ENCODE data around the gene SH3RF2. TPM values are rescaled to one million over a fixed set of nuclear protein-coding genes. Genes with fewer than 3 reads are reported as not detected.
"Not testable (repeated sequence)": the region's sequence is repeated elsewhere in the genome, so short reads cannot be mapped to it uniquely, and the experiment has no call there.

The SH3RF2 gene
- total and polyA plus RNA-seq, 4 experiments from 2014 or later: not detected

DNA sequence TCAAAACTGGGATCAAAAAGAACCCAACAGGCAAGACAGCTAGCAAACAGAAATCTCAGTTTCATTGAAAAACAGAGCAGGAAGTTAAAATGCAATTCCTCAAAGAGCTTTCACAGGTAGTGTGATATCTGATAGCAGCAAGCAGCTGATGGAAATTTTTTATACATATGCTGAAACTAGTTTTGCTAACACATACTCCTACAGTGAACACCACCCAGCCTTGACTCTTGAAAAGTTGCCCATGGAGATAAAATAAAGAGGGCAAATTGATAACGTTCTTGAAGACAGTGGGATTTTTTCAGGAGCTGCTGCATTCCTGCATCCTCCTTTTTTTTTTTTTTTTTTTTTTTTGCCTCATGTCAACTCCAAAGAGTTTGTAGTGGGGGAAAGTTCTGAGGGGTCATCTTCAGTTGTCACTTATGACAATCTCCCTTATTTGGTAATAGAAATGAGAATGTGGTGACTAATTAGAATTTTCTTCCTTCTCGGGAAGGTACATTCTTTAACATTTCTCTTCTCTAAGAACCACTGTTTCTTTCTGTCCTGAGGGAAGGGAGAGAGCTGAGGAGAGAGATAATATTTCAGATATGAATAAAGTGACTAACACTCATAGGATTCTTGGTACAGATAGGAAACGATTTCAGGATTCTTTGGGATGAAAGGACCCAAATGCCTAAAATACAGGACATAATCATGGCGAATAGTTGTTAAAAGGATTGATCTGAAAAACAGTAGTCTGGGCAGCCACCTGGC, 24.6 kb downstream of the SH3RF2 start:
- DNase-seq: no peak
- no peaks in the 10 kb centered on the region for H3K36me3 Mint-ChIP-seq
- Histone ChIP-seq H3K27ac (ENCODE audit: low read depth, low read length) (no peak overlapping the region), H3K36me3 (ENCODE audit: insufficient read depth, low read length) (no peaks in the 10 kb centered on the region), H3K4me1 (ENCODE audit: insufficient read depth, low read length) (no peaks in the 10 kb centered on the region), H3K9me3 (ENCODE audit: control insufficient read depth in 1 of 2, low read length in 2 of 2) (no peaks in the 10 kb centered on the region), H3K4me3 (ENCODE audit: low read length in 2 of 2) (no peak overlapping the region), H3K27me3 (ENCODE audit: insufficient read depth, low read length) (no peaks in the 10 kb centered on the region)
- ChIA-PET CTCF (ENCODE audit: partially characterized antibody) (no interaction called here), POLR2A (ENCODE audit: partially characterized antibody) (no interaction called here)
- peaks cover 0 to 3% (median 0%) of the 10 kb centered on the region in 8 donors for H3K9me3 Mint-ChIP-seq
- H3K27ac Mint-ChIP-seq: no peak overlapping the region
- no peaks in the 10 kb centered on the region for H3K27me3 Mint-ChIP-seq
- H3K4me1 Mint-ChIP-seq: no peaks in the 10 kb centered on the region
- no peak overlapping the region for H3K4me3 Mint-ChIP-seq
- intact Hi-C loops (cut with micrococcal nuclease): no loop called here

DNA sequence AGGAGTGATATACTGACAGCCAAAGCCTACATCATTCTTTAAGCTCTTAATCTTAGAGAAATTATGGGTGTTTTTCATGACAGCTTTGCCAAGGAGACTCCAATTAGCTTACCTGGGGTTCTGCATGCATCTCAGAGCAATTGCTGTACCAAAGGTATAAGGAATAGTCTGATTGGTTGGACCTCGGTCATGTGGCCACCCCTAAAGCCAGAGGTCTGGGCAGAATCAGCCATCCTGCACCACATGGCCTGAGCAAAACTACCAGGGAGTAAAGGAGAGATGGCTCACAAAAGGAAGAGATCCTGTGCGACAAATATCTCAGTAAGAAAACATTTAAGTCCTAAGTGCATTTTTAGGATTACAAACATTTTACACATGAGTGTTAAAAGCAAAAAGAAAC, 25.6 kb downstream of the SH3RF2 start:
- intact Hi-C loops (cut with micrococcal nuclease): no loop called here
- Histone ChIP-seq H3K4me3 (ENCODE audit: low read length in 2 of 2) (no peak overlapping the region), H3K36me3 (ENCODE audit: insufficient read depth, low read length) (no peaks in the 10 kb centered on the region), H3K9me3 (ENCODE audit: control insufficient read depth in 1 of 2, low read length in 2 of 2) (no peaks in the 10 kb centered on the region), H3K27me3 (ENCODE audit: insufficient read depth, low read length) (no peaks in the 10 kb centered on the region), H3K4me1 (ENCODE audit: insufficient read depth, low read length) (no peaks in the 10 kb centered on the region), H3K27ac (ENCODE audit: low read depth, low read length) (no peak overlapping the region)
- CTCF ChIA-PET (ENCODE audit: partially characterized antibody): no interaction called here
- POLR2A ChIA-PET (ENCODE audit: partially characterized antibody): no interaction called here
- Mint-ChIP-seq H3K4me3 (no peak overlapping the region), H3K27ac (no peak overlapping the region), H3K36me3 (no peaks in the 10 kb centered on the region), H3K4me1 (no peaks in the 10 kb centered on the region), H3K9me3 (peaks cover 0 to 3% (median 0%) of the 10 kb centered on the region in 8 donors), H3K27me3 (no peaks in the 10 kb centered on the region)
- no peak for DNase-seq

- DNase-seq; H3K4me1 ChIP-seq (ENCODE audit: insufficient read depth, low read length); H3K27ac ChIP-seq (ENCODE audit: low read depth, low read length); CTCF ChIA-PET (ENCODE audit: partially characterized antibody); intact Hi-C loops (cut with micrococcal nuclease); H3K27me3 ChIP-seq (ENCODE audit: insufficient read depth, low read length); H3K9me3 ChIP-seq (ENCODE audit: control insufficient read depth in 1 of 2, low read length in 2 of 2); H3K4me3 ChIP-seq (ENCODE audit: low read length in 2 of 2); H3K36me3 ChIP-seq (ENCODE audit: insufficient read depth, low read length); POLR2A ChIA-PET (ENCODE audit: partially characterized antibody); H3K4me3 Mint-ChIP-seq; H3K36me3 Mint-ChIP-seq; H3K4me1 Mint-ChIP-seq; H3K27me3 Mint-ChIP-seq; H3K27ac Mint-ChIP-seq; H3K9me3 Mint-ChIP-seq: not testable (repeated sequence)
Observed at GRCh38 chr5:145964008-145964407, 27.6 kb downstream of the SH3RF2 start.

GRCh38 chr5:145965804-145966203, 29.4 kb downstream of the SH3RF2 start:
- no peaks in the 10 kb centered on the region for H3K36me3 ChIP-seq (ENCODE audit: insufficient read depth, low read length)
- Mint-ChIP-seq H3K4me1 (no peaks in the 10 kb centered on the region), H3K36me3 (no peaks in the 10 kb centered on the region), H3K9me3 (peaks cover 0 to 3% (median 0%) of the 10 kb centered on the region in 8 donors), H3K27me3 (no peaks in the 10 kb centered on the region), H3K4me3 (no peak overlapping the region), H3K27ac (no peak overlapping the region)
- H3K27me3 ChIP-seq (ENCODE audit: insufficient read depth, low read length): no peaks in the 10 kb centered on the region
- no peak for DNase-seq
- no peak overlapping the region for H3K27ac ChIP-seq (ENCODE audit: low read depth, low read length)
- intact Hi-C loops (cut with micrococcal nuclease): no loop called here
- CTCF ChIA-PET (ENCODE audit: partially characterized antibody): no interaction called here
- H3K4me3 ChIP-seq (ENCODE audit: low read length in 2 of 2): no peak overlapping the region
- no peaks in the 10 kb centered on the region for H3K9me3 ChIP-seq (ENCODE audit: control insufficient read depth in 1 of 2, low read length in 2 of 2)
- no peaks in the 10 kb centered on the region for H3K4me1 ChIP-seq (ENCODE audit: insufficient read depth, low read length)
- POLR2A ChIA-PET (ENCODE audit: partially characterized antibody): no interaction called here

- H3K27ac ChIP-seq (ENCODE audit: low read depth, low read length): no peak overlapping the region
- no peak for DNase-seq
- CTCF ChIA-PET (ENCODE audit: partially characterized antibody): no interaction called here
- no peaks in the 10 kb centered on the region for H3K27me3 Mint-ChIP-seq
- H3K27ac Mint-ChIP-seq: no peak overlapping the region
- H3K27me3 ChIP-seq (ENCODE audit: insufficient read depth, low read length): no peaks in the 10 kb centered on the region
- intact Hi-C loops (cut with micrococcal nuclease): no loop called here
- POLR2A ChIA-PET (ENCODE audit: partially characterized antibody): no interaction called here
- no peaks in the 10 kb centered on the region for H3K36me3 Mint-ChIP-seq
- no peak overlapping the region for H3K4me3 Mint-ChIP-seq
- H3K9me3 Mint-ChIP-seq: peaks cover 0 to 5% (median 0%) of the 10 kb centered on the region in 8 donors
- H3K4me1 Mint-ChIP-seq: no peaks in the 10 kb centered on the region
- H3K36me3 ChIP-seq (ENCODE audit: insufficient read depth, low read length): no peaks in the 10 kb centered on the region
- H3K4me1 ChIP-seq (ENCODE audit: insufficient read depth, low read length): no peaks in the 10 kb centered on the region
- no peaks in the 10 kb centered on the region for H3K9me3 ChIP-seq (ENCODE audit: control insufficient read depth in 1 of 2, low read length in 2 of 2)
- H3K4me3 ChIP-seq (ENCODE audit: low read length in 2 of 2): no peak overlapping the region
Observed at GRCh38 chr5:145967296-145967695, 30.9 kb downstream of the SH3RF2 start.

GRCh38 chr5:145968970-145969713, 32.8 kb downstream of the SH3RF2 start:
- Mint-ChIP-seq H3K4me1 (no peaks in the 10 kb centered on the region), H3K9me3 (peaks cover 0 to 6% (median 0%) of the 10 kb centered on the region in 8 donors), H3K4me3 (no peak overlapping the region), H3K36me3 (no peaks in the 10 kb centered on the region), H3K27ac (no peak overlapping the region), H3K27me3 (no peaks in the 10 kb centered on the region)
- DNase-seq: no peak
- no peaks in the 10 kb centered on the region for H3K4me1 ChIP-seq (ENCODE audit: insufficient read depth, low read length)
- CTCF ChIA-PET (ENCODE audit: partially characterized antibody): no interaction called here
- POLR2A ChIA-PET (ENCODE audit: partially characterized antibody): no interaction called here
- H3K36me3 ChIP-seq (ENCODE audit: insufficient read depth, low read length): no peaks in the 10 kb centered on the region
- intact Hi-C loops (cut with micrococcal nuclease): no loop called here
- no peaks in the 10 kb centered on the region for H3K9me3 ChIP-seq (ENCODE audit: control insufficient read depth in 1 of 2, low read length in 2 of 2)
- H3K4me3 ChIP-seq (ENCODE audit: low read length in 2 of 2): no peak overlapping the region
- H3K27ac ChIP-seq (ENCODE audit: low read depth, low read length): no peak overlapping the region
- no peaks in the 10 kb centered on the region for H3K27me3 ChIP-seq (ENCODE audit: insufficient read depth, low read length)

- Mint-ChIP-seq H3K4me1 (no peaks in the 10 kb centered on the region), H3K9me3 (peaks cover 0 to 6% (median 0%) of the 10 kb centered on the region in 8 donors), H3K4me3 (no peak overlapping the region), H3K27me3 (no peaks in the 10 kb centered on the region), H3K36me3 (no peaks in the 10 kb centered on the region), H3K27ac (no peak overlapping the region)
- Histone ChIP-seq H3K36me3 (ENCODE audit: insufficient read depth, low read length) (no peaks in the 10 kb centered on the region), H3K4me1 (ENCODE audit: insufficient read depth, low read length) (no peaks in the 10 kb centered on the region), H3K9me3 (ENCODE audit: control insufficient read depth in 1 of 2, low read length in 2 of 2) (no peaks in the 10 kb centered on the region), H3K27ac (ENCODE audit: low read depth, low read length) (no peak overlapping the region), H3K27me3 (ENCODE audit: insufficient read depth, low read length) (no peaks in the 10 kb centered on the region), H3K4me3 (ENCODE audit: low read length in 2 of 2) (no peak overlapping the region)
- intact Hi-C loops (cut with micrococcal nuclease): no loop called here
- POLR2A ChIA-PET (ENCODE audit: partially characterized antibody): no interaction called here
- CTCF ChIA-PET (ENCODE audit: partially characterized antibody): no interaction called here
- DNase-seq: no peak
Observed at GRCh38 chr5:145969714-145970092, 33.3 kb downstream of the SH3RF2 start.
